Measurements from ENCODE around the gene MTHFD2L. TPM values are rescaled to one million over a fixed set of nuclear protein-coding genes. Genes with fewer than 3 reads are reported as not detected.

MTHFD2L gene
- total RNA-seq, 4 donors from 2014 or later = 13.1 to 22.9 (median 15.3) TPM

- TF ChIP-seq, protein P1, sequence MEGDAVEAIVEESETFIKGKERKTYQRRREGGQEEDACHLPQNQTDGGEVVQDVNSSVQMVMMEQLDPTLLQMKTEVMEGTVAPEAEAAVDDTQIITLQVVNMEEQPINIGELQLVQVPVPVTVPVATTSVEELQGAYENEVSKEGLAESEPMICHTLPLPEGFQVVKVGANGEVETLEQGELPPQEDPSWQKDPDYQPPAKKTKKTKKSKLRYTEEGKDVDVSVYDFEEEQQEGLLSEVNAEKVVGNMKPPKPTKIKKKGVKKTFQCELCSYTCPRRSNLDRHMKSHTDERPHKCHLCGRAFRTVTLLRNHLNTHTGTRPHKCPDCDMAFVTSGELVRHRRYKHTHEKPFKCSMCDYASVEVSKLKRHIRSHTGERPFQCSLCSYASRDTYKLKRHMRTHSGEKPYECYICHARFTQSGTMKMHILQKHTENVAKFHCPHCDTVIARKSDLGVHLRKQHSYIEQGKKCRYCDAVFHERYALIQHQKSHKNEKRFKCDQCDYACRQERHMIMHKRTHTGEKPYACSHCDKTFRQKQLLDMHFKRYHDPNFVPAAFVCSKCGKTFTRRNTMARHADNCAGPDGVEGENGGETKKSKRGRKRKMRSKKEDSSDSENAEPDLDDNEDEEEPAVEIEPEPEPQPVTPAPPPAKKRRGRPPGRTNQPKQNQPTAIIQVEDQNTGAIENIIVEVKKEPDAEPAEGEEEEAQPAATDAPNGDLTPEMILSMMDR (IDR thresholded peaks at IDR 0.05) = no peak
- TF ChIP-seq POLR2A (IDR thresholded peaks at IDR 0.05) = no peak
- TF ChIP-seq EP300 (IDR thresholded peaks at IDR 0.05) = no peak
- no peak for TF ChIP-seq POLR2AphosphoS5 (IDR thresholded peaks at IDR 0.05)
- Histone ChIP-seq H3K27ac (no peak overlapping the region), H3K4me1 (no peaks in the 10 kb centered on the region), H3K4me3 (no peak overlapping the region), H3K9me3 (no peaks in the 10 kb centered on the region), H3K27me3 (no peaks in the 10 kb centered on the region), H3K36me3 (no peaks in the 10 kb centered on the region)
- no peak for DNase-seq (ENCODE audit: low spot score in 2 of 2)
- WGBS = 25% methylated on average over 7 of the region's 7 CpGs
Measured at GRCh38 chr4:74230902-74231499, 73.1 kb downstream of the MTHFD2L start.

- TF ChIP-seq EP300 (IDR thresholded peaks at IDR 0.05) (no peak), POLR2A (IDR thresholded peaks at IDR 0.05) (no peak), POLR2AphosphoS5 (IDR thresholded peaks at IDR 0.05) (no peak)
- TF ChIP-seq, protein P1 (IDR thresholded peaks at IDR 0.05) = no peak
- Histone ChIP-seq H3K27me3 (no peaks in the 10 kb centered on the region), H3K4me1 (no peaks in the 10 kb centered on the region), H3K9me3 (no peaks in the 10 kb centered on the region), H3K27ac (no peak overlapping the region), H3K36me3 (no peaks in the 10 kb centered on the region), H3K4me3 (no peak overlapping the region)
- no peak for DNase-seq (ENCODE audit: low spot score in 2 of 2)
Measured at GRCh38 chr4:74235135-74235534, 77.2 kb downstream of the MTHFD2L start.

GRCh38 chr4:74237425-74237966, 79.6 kb downstream of the MTHFD2L start:
- TF ChIP-seq POLR2AphosphoS5 (IDR thresholded peaks at IDR 0.05) (no peak), EP300 (IDR thresholded peaks at IDR 0.05) (no peak), POLR2A (IDR thresholded peaks at IDR 0.05) (no peak)
- TF ChIP-seq, protein P1 (IDR thresholded peaks at IDR 0.05) = no peak
- H3K36me3 ChIP-seq = no peaks in the 10 kb centered on the region
- H3K4me1 ChIP-seq = no peaks in the 10 kb centered on the region
- 81% methylated on average over 3 of the region's 3 CpGs for WGBS
- no peak overlapping the region for H3K4me3 ChIP-seq
- H3K27ac ChIP-seq = no peak overlapping the region
- no peaks in the 10 kb centered on the region for H3K9me3 ChIP-seq
- no peak for DNase-seq (ENCODE audit: low spot score in 2 of 2)
- no peaks in the 10 kb centered on the region for H3K27me3 ChIP-seq

DNA sequence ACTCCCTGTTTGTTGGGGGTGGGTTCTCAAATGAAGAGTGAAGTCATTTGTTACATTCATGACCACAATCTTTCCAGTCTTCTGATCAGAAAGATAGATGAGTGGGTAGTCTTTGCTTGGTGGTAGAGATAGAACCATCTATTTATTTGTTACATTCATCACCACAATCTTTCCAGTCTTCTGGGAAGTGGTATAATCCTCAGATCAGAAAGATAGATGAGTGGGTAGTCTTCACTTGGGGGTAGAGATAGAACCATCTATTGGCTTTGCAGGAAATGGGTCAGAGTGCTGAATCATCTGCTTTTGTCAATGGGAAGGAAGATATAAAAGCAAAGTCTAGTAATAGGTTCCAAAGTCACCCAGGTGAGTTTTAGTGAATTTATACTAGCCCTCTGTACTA, 86.1 kb downstream of the MTHFD2L start:
- no peak for TF ChIP-seq POLR2A (IDR thresholded peaks at IDR 0.05)
- TF ChIP-seq EP300 (IDR thresholded peaks at IDR 0.05) = no peak
- no peak for TF ChIP-seq POLR2AphosphoS5 (IDR thresholded peaks at IDR 0.05)
- TF ChIP-seq, protein P1 (IDR thresholded peaks at IDR 0.05) = no peak
- H3K27me3 ChIP-seq = no peaks in the 10 kb centered on the region

DNA sequence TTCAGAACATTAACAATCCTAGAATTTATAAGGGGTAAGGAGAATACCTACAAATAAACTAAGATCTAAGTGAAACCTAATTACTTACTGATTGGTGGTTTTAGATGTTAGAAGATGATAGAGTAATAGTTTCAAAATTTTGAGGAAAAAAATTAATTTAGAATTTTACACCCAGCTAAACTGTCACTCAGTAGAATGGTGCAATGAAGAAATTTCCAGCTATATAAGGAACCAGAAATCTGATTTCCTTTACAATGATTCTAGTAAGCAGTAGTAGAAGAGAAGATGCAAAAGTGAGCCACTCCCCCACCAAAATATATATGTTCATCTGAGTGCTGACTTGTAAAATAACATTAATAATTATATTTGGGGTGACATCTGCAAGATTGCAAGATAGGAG, 95.0 kb downstream of the MTHFD2L start:
- H3K27me3 ChIP-seq = no peaks in the 10 kb centered on the region
- H3K27ac ChIP-seq = no peak overlapping the region
- TF ChIP-seq POLR2AphosphoS5 (IDR thresholded peaks at IDR 0.05) (no peak), POLR2A (IDR thresholded peaks at IDR 0.05) (no peak), EP300 (IDR thresholded peaks at IDR 0.05) (no peak)
- TF ChIP-seq, protein P1 (IDR thresholded peaks at IDR 0.05) = no peak
- H3K4me1 ChIP-seq = no peaks in the 10 kb centered on the region
- no peaks in the 10 kb centered on the region for H3K9me3 ChIP-seq
- H3K4me3 ChIP-seq = no peak overlapping the region
- no peaks in the 10 kb centered on the region for H3K36me3 ChIP-seq
- DNase-seq (ENCODE audit: low spot score in 2 of 2) = no peak

More for the DNA sequence above, 86.1 kb downstream of the MTHFD2L start:
- DNase-seq (ENCODE audit: low spot score in 2 of 2) = no peak
- Histone ChIP-seq H3K9me3 (no peaks in the 10 kb centered on the region), H3K4me3 (no peak overlapping the region), H3K36me3 (no peaks in the 10 kb centered on the region), H3K4me1 (no peaks in the 10 kb centered on the region), H3K27ac (no peak overlapping the region)
